HG02852 (cell line): ENCODE data around the gene LPP.

Experiments
- ATAC-seq: cut with Tn5 transposase; IDR thresholded peaks from one replicate; pipeline ENCODE4 v1.9.1; 2021; ENCODE audit warnings: mild to moderate bottlenecking, moderate library complexity; ENCODE audit not compliant: unreplicated experiment

Gene LPP

DNA sequence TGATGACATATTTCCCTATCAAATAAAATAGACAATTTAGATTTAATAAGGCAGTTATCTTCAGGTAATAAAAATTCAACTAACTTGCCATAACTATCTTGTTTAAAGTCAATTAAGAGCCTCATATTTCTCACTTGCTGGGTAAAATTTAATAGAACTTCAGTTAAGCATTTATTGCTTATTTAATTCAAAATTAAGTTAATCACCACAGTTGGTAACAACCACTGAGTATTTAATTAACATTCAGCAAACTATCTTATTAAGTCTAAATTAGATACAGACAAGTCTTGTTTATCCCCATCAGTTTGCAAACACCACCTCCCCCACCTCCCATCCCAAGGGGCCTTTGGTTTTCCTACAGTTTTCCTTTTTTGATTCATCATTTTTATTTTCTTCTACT, 14.7 kb downstream of the LPP start:
- no peak for ATAC-seq

DNA sequence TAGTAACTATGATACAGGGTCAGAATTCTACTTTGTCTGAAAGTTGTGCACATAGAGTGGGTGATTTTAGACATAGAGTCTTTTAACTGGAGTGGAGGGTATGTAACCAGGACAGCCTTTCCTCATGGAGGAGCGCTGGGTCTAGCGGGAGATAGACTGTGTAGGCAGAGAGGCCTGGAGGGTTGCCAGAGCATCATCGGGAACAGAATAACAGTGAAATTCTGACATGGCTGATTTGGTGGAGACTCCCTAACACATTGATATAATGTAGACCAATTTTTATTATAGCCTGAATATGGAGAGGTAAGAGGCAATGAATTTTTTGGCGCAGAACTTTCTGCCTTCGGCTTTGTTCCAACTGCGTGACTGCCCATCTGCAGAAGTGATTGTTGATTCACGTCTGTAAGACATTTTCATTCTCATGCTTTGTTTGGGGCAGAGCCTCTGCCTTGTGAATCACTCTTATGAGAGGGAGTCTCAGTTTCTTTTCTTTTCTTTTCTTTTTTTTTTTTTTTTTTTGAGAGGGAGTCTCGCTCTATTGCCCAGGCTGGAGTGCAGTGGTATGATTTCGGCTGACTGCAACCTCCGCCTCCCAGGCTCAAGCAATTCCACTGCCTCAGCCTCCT, 16.0 kb downstream of the LPP start:
- ATAC-seq: no peak

DNA sequence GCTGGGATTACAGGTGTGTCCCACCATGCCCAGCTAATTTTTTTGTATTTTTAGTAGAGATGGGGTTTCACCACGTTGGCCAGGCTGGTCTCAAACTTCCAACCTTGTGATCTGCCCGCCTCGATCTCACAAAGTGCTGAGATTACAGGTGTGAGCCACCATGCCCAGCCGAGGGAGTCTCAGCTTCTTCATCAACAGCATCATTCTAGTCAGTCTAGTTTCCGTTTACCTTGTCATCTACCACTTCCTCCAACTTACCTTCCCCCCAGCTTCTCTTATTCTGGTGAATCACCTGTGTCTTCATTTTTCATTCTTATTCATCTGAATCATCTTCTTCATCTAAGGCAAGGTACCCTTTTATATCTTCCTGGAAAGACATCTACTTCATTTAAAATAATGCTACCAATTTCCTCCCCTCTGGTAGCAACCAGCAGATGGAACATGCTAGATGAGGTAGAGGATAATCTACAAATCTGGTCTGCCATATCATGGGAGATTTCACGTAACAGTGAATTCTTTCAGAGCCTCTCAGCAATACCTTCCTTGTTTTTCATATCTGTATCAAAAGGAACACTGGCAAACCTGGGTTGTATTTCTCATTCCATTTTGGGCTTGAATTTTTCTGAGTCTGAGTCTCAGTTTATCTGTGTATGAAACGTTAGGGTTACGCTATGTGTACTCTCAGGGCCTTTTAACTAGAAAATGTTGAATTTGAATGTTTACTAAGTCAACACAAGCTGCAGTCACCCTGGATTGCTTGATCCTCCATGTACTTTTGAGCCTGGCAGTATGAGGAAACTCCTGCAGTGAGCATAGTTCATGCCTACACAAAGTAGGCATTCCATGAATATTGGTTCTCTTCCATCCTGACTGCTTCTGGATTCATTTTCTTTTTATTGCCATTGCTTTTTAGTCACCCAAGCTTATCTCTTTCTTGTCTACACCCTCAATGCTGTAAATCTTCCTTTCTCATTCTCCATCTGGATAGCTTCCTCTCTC, 16.8 kb downstream of the LPP start:
- ATAC-seq: no peak

DNA sequence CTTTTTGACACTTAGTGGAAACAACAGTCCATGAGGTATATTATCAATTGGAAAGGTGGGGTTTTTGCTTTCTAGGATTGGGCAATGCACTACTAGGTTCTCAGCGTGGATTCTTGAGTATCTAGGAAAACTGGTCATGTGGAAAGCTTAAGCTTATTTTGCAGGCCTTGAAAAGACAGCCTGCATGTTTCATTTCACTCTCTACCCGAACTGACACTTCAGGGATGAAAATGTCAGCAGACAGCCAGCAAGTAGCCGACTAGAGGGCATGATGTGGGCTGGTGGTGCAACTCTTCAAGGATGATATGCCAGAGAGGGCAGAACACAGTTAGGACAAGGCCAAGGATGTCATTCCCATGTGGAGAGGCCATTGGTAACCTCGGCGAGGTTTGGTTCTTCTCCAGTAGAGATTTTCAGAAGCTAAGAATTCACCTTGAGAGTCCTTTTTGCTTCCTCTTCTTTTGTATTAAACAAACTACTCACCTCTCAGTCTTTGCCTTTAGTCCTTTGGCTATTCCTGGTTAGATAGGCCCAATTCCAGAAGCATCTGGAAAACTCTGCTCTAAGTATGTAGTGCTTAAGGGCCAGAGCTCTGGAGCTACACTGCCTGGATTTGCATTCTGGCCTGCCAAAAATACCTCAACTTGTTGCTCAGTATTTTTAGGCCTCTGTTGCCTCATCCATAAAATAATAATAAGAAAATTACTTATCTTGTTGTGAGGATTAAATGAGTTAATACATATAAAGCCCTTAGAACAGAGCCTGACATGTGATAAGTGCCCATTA, 17.9 kb downstream of the LPP start:
- no peak for ATAC-seq

DNA sequence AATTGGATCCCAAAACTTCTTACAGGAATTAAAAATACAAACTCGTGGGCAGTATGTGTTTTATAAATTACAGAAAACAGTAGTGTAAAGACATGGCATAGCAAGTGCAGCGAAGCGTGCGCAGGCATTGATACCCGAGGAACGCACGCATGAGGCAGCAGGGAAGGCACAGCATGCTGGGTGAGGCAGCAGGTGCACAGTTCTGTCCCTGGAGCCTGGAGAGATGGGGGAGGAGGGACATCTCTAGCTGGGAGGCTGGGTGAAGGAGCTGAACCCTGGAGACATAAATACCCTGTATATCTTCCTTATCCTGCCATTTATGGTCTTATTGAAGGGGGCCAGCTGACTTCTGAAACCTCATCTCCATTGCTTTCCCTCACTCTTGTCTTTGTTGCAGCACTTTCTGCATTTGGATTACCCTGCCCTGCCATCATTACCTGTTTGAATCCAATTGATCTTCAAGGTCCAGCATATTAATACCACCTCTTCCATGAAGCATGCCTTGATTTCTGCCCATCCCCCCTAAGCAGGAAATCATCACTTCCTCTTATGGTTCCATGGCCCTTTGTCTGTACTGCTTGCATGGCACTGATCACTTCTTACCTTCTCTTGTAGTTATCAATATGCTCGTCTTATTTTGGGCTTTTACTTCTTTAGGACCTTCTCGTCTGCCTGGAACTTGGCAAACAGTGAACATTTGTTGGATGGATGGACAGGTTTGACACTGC, 20.5 kb downstream of the LPP start:
- ATAC-seq: no peak

DNA sequence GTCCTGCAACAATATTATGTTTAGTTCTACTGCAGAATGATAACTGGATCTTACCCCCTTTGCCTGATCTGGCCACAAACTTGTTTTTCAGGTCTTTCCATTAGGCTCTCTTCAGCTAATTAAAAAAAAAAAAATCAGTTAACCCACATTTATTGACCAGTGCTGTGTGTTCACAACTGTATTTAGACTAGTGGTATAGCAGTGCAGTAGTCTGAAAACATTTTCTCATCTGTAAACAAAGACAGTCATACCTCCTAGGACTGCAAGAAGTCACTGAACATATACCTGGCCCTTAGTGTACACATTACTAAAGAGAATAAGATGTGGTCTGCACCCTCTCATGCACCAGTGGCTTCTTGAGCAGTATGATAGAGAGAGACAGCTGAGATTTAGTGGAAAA, 22.5 kb downstream of the LPP start:
- no peak for ATAC-seq

DNA sequence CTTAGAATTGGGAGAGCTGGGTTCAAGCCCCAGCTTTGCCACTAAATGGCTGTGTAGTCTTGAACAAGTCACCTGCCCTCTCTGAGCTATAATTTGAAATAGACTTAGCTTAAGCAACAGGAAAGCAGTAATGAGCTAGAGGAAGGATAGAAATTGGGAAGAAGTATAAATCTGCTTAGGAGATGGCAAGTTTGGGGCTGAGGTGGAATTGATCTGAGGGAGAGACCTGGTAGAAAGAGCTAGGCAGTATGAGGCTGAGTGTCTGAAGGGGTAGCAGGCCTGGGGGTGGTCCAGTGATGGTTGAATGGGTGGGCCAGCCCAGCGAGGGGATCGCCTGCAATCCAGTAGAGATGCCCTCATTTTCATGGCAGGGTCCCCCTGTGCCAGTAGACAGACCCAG, 22.9 kb downstream of the LPP start:
- no peak for ATAC-seq

DNA sequence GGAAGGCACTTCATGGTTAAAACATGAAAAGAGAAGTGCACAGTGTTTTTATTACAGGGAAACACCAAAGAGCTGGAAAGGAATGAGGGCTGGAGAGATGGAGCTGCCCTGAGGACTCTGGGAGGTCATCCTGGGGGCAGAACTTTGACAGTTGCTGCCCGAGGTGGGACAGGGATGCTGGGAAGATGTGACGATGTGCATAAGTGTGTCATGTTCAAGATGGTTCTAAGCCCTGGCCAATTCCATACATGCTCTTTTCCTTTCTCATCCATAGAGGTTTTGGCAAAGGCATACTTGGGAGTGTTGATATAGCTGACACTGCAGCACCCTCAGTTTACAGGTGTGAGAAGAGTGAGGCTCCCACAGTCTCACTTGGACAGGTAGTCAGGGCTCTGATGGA, 23.8 kb downstream of the LPP start:
- ATAC-seq: no peak

DNA sequence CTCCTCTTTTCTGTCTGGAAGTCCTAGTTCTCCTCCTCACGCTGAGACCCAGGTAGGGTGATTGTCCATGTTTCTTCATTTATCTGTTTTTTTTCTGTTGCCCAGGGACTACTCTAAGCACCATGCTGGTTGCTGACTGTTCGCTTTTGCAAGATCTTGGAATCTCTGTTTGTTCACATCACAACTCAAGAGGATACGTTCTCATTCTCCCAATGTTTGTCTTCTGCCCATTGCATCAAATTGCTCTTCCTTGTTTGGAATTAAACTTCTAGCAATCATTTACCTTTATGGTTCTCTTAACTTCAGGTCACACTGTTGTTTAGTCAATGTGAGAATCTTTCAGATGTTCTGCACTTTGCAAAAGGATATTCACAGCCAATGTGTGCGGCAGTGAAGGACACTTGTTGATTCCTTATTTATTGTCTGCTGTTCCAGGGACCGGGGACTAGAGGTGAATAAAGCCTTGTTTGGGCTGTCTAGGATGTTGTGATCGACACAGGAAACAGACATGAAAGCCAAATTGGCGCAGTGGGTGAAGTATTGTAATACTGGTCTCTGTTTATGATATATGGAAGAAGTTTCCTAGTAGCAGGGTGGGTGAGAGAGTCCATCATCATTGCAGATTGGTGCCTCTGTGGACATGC, 24.5 kb downstream of the LPP start:
- ATAC-seq: no peak

DNA sequence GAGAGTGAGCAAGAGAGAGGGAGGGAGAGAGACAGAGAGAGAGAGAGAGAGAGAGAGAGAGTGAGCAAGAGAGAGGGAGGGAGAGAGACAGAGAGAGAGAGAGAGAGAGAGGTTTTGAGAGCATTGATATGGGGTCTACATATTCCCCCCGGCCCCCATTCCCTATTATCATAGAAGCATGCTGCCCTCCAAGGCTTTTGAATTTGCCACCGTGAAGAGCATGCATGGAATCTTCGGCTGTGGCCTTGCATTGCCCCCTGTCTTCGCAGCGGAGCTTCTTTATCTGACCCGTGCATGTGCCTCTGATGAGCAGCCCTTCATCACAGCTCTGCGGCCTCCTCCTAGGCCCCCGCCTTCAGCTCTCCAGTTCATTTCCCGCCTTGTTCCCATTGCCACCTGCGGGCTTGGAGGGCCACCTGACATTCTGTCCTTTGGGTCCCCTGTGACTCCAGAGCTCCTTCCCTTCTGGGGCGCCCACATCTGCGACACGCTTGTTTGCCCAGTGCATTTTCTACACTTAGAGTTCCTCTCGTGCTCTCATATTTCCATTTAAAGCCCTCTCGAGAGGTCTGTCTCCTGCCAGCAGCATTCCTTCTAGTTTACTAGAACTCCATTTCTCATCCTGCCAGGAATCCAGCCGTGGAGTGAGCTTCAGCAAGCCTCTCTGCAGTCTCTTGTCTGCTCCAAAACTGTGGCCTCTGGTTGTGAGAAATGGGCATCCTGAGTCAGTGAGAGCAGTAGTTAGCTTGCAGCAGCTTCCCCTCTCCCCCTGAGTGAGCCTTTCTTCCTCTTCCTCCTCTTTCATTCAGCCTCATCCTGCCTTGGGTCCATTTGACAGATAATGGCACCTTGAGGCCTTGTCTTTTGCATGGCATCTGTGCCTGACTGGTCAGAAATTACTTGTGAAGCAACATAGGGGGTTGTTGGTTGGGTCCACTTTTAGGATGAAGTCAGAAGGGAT, 25.3 kb downstream of the LPP start:
- ATAC-seq: no peak

DNA sequence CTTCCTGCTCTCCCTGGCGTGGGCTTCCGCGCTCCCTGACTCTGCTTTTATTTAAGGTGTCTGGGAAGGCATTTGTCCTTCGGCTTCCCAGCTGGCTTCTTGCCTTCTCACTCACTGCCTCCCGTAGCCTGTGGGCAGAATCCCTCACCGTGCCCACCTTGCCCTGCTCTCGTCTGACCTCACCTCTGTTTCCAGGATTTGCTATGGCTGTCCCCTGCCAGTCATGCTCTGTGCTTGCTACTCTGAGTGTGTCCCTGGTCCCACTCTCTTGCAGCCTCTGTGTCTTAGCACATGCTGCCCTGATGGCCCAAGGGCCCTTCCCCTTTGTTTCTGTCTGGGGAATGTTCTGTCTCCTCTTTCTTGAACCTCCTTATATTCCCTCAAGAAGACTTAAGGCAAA, 26.2 kb downstream of the LPP start:
- no peak for ATAC-seq

DNA sequence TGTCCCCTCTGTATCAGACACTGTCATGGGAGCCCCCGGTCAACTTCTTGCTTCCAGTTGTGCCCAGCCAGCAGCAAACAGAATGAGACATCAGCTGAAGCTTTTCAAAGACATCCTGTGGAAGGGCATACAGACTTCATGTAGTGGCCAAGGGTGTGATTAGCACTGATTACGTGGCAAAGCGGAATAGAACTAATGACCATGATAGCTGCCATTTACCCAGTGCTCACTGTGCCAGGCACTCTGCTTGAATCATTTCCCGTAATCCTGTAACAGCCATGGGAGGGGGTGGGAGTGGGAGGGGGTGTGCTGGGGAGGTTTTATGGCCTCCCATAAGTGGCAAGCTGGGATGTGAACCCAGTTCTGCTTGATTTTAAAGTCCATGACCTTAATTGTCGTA, 29.5 kb downstream of the LPP start:
- no peak for ATAC-seq

DNA sequence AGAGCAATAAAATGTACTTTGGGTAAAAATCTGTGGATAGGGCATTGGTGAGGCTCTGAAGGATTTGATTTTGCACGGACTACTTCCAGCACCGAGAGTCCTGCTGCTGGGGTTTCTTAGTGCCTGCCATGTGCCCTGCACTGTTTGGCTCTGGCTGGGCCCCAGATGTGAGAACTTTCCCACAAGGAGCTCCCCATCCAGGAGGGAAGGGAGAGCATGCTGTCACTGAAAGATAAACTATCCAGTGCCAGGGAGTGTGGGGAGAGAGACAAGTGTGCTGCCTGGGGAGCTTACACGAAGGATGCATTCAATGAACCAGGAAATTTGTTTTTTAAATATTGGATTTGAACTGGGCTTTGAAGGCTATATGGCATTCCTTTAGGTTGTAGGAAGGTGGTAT, 30.2 kb downstream of the LPP start:
- ATAC-seq: no peak

DNA sequence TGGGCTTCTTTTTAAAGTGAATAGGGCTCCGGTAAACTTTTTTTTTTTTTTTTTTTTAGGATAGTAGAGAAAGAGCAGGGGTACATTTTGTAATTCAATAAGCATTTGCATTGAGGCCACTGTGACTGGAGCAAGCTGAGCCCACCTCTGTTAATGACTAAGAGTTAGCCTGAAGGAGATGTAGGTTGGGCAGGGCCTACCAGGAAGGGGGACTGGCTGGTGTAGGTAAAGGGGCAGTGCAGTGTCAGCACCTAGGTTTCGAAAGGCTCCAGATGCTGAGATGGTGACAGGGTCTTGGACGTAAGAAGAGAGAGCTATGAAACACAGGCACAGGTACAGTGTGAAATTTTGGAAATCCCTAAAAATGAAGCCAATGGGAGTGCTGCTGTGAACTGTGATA, 30.7 kb downstream of the LPP start:
- no peak for ATAC-seq

DNA sequence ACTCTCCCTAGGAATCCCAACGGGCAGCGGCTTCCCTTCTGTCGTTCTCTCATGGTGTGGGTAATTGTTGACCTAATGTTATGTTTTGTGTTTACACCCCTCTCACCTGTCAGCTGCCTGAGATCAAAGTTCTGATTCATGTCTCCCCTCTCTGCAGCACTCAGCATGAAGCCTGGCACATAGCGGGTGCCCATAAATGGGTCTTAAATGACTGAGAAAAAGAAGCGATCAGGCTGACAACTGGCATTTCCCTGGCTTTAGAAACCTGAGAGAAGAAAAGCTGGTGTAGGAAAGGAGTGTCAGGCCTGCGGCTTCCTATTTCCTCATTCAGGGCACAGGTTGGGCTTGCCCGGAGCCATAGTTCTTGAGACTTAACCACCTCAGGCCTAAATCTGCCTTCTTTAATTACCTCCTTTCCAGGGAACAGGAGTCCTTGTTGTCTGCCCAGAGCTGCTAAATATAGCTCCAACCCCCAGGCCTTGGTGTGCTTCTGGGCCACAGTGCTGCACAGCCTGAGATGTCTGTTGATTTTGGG, 31.8 kb downstream of the LPP start:
- no peak for ATAC-seq

DNA sequence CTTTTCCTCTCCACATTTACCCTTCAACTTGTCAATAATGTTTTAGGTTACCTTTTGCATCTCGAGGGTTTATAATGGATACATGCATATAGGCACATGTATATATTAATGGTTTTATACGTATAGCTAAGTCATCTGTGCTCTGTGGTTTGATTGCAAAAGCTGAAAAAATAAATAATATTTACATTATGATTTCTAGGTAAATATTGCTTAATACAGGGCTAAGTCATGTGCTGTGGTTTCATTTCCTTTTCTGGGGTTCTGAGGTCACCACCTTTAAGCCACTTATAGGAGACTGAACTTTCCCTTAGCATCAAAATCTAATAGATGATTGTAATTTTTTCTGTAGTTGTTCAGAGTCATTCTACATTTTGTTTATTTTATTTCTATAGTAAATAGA, 33.1 kb downstream of the LPP start:
- no peak for ATAC-seq

DNA sequence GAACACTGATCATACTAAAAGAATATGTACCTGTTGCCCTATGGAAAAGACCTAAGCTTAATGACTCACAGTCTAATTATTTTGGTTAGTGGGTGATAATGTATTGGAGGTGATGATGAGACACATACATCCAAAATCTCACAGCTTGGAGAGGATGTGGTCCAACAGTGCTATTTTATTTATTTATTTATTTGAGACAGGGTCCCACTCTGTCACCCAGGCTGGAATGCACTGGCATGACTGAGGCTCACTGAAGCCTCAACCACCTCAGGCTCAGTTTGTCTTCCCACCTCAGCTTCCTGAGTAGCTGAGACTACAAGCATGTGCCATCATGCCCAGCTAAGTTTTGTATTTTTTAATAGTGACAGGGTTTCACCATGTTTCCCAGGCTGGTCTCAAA, 35.0 kb downstream of the LPP start:
- no peak for ATAC-seq

DNA sequence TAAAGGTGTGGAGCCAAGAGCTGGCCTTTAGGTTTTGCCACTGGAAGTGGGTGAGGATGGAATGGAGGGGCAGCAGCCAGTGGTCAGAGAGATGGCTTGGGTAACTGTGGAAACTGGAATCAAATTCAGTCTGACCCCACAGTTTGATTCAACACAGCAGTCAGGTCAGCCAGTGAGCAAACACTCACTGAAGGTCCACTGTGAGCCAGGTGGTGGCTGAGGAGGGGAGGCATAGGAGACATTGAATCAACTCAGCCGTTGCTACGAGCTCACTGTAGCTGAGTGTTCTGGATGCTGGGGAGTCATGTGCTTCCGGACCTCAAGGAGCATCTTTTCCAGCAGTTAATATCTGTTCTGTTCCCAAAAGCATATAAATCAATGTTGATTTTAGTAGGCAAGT, 37.5 kb downstream of the LPP start:
- ATAC-seq: no peak

DNA sequence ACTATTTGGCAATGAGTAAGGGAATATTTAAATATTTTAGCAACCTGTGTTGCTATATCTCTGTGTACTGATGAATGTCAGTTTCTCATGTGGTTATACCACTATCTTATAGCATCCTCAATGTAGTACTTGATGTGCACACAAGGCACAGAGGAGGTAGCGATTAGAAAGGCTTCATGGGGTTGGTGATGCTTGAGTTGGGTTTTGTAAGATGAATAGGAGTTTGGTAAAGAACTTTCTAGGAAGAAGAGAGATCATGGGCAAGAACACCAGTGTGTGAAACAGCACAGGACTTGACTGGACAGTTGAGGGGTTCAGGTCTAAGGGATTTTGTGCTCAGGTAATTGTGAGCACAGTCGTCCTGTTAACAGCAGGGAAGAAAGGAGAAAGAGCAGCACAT, 38.1 kb downstream of the LPP start:
- no peak for ATAC-seq
